Measurements from ENCODE around the gene DLX3.

- TF ChIP-seq, protein P1, sequence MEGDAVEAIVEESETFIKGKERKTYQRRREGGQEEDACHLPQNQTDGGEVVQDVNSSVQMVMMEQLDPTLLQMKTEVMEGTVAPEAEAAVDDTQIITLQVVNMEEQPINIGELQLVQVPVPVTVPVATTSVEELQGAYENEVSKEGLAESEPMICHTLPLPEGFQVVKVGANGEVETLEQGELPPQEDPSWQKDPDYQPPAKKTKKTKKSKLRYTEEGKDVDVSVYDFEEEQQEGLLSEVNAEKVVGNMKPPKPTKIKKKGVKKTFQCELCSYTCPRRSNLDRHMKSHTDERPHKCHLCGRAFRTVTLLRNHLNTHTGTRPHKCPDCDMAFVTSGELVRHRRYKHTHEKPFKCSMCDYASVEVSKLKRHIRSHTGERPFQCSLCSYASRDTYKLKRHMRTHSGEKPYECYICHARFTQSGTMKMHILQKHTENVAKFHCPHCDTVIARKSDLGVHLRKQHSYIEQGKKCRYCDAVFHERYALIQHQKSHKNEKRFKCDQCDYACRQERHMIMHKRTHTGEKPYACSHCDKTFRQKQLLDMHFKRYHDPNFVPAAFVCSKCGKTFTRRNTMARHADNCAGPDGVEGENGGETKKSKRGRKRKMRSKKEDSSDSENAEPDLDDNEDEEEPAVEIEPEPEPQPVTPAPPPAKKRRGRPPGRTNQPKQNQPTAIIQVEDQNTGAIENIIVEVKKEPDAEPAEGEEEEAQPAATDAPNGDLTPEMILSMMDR (IDR thresholded peaks at IDR 0.05): no peak
- no peak for TF ChIP-seq EZH2phosphoT487 (IDR thresholded peaks at IDR 0.05)
Measured at GRCh38 chr17:49942947-49943346, 52.1 kb downstream of the DLX3 start.

Measured in neural progenitor cell (in vitro differentiated cells).